Renal cortical epithelial cell (primary cell): Measurements from ENCODE around the gene MANSC4. TPM values are rescaled to one million over a fixed set of nuclear protein-coding genes. Genes with fewer than 3 reads are reported as not detected.

Source experiments
- DNase-seq: peaks from one replicate; pipeline ENCODE4 v3.0.0-alpha.2; 2011; ENCODE audit warnings: low read depth
- total RNA-seq: library from RNA; depleted of rRNA; stranded (reverse); fragments of >200 nt; gene quantifications from 2 replicates; pipeline ENCODE4 v1.2.3, GENCODE V29; 2014

MANSC4 gene
- total RNA-seq, 1 donor from 2014 or later: not detected

DNA sequence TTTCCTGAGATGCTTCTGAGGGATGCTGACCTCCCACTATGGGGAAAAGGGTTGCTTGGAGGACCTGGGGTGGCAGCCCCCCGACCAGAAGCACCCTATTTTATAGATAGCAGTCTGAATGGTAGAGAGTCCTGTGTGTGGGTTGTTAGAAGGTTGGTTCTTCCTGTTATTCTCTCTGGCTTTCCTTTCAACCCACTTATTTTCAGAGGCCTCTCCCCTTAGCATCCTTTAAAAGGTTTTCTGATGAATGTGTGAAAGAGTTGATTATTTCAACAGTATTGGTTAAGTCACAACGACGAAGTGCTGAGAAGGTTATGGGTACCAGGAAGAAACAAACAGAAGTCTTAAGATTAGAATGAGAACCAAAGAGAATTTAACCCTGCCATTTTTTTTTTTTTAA is 20.8 kb upstream of the MANSC4 start:
- DNase-seq: no peak

DNA sequence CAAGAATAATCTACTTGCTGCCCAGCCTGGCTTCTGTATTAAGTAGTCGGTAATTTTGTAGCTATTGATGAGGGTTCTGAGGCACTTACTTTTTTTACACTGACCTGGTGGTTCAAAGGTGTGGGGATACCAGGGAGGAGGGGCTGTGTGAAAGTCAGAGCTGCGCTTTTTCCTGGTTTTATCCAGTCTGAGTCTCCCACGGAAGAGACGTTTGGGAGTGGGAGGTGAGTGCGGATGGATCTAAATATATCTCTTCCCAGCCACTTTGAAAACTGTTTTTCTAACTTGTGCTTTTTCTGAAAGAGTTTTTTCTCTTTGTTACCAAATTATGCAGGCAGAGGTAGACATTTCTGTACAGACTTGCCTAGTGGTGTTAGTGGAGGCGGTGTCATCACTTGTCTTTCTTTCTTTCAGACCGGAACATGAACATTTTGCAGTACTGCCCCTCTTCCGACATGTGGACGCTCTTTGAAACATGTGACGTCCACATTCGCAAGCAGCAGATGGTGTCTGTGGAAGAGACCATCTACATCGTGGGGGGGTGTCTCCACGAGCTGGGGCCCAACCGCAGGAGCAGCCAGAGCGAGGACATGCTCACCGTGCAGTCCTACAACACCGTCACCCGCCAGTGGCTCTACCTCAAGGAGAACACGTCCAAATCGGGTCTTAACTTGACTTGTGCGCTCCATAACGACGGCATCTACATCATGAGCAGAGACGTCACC is 17.4 kb upstream of the MANSC4 start:
- DNase-seq: no peak

DNA sequence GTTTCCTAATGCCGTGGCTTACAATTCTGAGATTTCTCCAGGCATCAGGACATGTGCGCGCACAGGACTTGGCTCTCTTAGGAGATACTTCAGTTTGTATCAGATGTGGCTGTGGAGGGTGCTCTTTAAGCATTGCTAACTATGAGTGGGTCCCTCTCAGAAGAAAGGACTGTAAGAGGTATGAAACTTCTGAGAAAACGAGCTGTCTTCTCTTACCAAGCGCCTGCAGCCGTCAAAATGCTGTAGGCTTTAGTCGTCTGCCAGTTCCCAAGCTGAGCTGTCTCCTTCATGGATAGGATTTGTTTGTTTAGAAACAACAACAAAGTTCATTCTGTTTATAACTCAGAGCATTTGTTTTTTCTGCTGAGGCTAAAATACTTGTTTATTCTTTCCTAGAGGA is 16.1 kb upstream of the MANSC4 start:
- no peak for DNase-seq

DNA sequence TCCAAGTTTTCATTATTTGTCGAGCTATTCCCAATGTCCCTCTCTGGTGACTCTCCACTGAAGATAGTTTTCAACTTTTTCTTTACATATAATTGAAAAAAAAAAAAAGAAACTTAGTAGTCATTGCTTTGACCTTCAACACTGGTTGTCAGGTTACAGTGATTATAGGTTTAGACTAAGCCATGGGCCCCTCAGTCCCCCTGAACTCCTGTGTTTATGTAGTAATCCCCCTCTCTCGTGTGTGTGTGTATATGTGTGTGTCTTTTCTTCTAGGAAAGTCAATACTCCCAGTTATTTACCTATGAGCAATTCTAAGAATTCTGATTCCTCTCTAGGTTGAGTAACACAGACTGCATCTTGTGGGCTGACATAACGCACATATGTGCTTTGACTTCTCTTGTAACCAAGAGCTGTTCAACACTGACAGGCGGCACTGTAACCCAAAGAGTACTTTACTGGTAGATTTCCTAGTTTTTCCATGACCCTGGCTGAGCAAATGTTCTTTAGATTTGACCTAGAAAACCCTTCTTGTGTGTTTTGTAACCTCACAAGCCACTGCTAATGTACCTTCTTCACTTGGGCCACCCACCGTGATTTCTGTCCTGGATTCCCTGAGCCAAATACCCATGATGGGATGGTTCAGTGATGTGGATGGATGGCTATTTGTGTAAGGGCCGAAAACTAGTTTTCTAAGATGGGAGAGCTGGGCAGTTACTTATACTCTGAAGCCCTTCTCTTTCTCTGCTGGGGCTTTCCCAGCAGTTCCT is 15.0 kb upstream of the MANSC4 start:
- DNase-seq: no peak

DNA sequence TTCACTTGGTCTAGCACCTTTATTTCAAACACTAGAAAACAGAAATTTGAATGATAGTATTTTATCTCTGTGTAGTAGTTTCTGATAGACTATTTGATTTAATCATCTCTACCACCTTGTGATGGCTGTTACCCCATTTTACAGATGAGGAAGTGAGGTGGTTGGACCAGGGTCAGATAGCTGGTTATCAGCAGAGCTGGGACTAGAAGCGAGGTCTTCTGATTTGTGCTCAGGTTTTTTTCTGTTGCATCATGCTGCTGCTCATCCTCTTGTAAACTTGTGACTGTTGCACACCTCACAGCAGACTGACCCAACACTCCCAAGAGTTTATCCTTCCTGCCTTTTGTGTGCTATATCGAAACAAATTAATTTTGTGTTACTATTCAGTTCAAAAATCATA is 10.1 kb upstream of the MANSC4 start:
- DNase-seq: no peak

DNA sequence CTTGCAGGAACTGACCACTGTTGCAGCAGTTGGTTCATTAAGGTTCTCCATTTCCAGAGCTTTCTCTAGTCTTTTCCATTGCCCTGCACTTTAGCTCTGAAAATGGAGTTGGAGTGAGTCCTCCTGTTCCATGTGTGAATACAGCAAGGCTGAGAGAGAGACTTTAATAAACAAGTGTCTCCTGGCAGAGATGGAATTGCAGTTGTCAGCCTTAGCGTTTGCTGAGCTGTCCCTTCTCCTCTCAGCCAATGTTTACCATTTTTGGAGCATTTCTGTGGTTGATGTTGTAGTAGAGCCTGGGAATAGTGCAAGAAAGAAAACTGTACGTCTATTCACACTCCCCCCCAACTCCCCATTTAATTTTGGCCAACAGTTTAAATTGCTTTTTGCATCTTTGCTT is 7.5 kb upstream of the MANSC4 start:
- no peak for DNase-seq

DNA sequence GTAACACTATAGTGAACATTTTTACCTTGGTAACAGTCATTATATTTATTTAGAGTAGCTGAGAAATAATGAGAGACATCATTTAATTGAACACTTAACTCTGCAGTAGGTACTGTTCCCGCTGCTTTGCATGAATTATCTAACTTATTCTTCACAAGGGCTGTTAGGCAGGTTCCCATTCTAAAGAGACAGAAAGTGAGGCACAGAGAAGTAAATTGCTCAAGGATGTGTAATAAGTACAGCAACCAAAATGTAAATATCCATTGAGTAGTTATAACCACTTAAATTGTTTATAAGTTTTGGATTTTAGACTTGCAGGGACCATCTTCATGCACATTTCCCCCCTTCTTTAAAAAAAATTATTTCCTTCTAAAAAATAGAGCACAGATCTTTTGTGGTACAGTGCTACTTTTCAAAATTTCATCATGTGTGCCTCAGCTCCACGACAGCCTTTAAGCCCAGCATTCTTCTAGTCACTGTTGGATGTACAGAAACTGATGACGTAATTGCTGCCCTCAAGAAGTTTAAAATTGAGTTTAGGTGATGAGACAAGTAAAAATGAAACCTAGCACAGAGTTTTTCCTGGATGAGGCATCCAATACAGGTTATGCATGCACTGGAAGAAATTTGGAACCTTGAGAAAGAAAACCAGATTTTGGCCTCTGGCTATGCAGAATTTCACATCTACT is 6.0 kb upstream of the MANSC4 start:
- DNase-seq: no peak

DNA sequence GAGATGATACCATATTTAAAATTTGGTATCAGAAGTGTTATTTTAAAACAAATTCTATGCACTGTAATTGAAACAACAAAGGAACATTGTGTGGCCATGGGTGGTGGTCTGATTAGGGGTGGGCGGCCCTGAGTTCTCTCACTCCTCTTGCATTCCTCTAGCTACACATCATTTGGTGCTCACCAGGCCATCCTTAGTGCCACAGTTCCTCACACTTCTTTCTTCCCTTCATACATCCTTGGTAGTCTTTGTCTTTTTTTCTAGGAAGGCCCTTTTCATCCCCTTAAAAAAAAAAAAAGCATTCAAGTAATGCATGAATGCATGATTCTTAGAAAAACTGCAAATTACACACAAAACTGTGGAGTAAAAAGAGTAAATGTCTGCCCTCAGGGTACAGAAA is 2.4 kb upstream of the MANSC4 start:
- no peak for DNase-seq

DNA sequence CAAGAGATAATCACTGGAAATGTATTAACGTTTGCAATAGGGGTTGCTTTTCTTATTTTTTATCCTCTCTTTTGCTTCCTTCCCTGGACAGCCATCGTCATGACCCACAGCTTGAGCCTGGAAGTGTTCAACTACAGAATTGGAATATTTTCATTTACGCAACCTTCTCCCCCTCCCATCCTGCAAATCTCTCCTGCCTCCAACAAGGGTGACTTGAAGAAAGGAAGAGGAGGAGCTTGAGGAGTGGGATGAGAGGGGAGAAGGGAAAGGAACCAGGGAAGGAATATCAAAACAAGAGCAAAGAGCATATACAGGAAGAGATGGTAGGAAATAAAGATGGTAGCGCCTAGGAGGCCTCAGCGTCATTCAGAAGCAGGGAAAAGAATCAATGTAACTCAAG is 1.6 kb upstream of the MANSC4 start:
- DNase-seq: no peak

DNA sequence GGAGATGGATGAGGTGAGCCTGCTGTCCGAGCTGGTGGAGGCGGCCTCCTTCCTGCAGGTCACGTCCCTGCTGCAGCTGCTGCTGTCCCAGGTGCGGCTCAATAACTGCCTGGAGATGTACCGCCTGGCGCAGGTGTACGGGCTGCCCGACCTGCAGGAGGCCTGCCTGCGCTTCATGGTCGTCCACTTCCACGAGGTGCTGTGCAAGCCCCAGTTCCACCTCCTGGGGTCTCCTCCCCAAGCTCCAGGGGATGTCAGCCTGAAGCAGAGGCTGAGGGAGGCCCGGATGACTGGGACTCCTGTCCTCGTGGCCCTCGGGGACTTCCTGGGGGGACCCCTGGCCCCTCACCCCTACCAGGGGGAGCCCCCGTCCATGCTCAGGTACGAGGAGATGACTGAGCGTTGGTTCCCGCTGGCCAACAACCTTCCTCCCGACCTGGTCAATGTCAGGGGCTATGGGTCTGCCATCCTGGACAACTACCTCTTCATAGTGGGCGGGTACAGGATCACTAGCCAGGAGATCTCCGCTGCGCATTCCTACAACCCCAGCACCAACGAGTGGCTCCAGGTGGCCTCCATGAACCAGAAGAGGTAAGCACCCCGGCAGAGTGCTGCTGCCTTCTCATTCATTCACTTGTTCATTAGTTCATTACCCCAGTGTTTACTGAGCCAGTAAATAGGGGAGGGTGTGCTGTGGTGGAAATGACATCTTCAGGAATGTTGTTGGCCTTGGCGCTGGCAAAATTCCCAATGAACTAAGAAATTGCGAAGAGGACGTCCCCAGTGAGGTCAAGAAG is 774 bp upstream of the MANSC4 start:
- peak; percentile 71 for DNase-seq

DNA sequence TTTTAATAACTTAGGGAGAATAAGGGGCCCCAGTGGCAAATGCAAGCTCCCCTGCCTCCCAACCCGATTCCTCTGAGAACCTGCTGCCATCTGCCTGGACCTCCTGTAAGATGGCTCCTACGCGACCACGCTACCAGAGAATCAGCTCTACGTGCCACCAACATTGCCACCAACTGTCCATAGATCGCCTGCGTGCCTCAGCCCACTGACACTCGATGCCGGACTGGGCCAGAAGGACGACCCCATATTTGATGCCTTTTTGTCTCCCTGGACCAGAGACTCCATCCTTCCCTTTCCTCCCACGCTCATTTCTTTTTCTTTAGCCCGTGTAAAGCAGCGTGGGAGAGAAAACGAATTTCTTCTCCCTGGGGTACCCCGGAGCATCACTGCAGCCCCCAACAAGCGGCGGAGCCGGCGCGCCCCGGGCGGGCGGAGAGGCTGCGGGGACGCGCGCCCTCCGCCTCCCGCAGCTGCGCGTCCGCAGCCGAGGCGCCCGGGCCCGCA is 568 bp downstream of the MANSC4 start:
- DNase-seq: no peak

DNA sequence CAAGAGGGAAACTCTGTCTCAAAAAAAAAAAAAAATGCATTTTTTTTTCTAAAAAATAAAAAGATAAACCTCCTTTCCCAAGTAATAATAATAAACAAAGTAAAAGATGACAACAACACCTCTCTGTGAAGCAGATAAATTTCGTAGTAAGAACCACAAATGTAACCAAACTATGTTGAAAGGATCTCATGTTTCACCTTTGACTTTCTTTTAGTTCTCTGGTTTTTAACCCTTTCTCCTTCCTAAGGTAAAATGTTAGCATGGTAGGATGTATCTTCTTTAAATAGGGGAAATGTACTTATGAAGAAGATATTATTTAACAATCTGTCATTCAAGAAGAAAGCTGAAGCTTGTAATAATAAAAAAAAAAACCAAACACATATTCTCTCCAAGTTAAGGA is 1.8 kb downstream of the MANSC4 start:
- no peak for DNase-seq

DNA sequence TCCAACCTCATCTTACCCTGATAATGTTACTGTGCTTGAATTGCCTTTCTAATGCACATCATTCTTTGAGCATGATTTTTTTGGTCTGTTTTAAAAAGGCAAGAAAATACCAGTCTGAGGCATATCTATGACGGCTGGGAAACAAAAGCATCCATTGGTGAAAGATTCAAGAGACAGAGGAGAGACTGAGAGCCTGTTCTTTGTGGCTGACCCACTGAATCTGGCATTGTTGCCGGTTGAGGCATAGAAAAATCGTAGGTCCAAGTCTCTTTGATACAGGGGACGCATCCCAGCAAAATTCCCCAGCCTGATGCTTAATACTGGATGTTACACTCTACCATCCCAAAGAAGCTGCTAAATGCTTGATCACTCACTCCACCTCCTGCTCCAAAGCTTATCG is 2.9 kb downstream of the MANSC4 start:
- DNase-seq: no peak

DNA sequence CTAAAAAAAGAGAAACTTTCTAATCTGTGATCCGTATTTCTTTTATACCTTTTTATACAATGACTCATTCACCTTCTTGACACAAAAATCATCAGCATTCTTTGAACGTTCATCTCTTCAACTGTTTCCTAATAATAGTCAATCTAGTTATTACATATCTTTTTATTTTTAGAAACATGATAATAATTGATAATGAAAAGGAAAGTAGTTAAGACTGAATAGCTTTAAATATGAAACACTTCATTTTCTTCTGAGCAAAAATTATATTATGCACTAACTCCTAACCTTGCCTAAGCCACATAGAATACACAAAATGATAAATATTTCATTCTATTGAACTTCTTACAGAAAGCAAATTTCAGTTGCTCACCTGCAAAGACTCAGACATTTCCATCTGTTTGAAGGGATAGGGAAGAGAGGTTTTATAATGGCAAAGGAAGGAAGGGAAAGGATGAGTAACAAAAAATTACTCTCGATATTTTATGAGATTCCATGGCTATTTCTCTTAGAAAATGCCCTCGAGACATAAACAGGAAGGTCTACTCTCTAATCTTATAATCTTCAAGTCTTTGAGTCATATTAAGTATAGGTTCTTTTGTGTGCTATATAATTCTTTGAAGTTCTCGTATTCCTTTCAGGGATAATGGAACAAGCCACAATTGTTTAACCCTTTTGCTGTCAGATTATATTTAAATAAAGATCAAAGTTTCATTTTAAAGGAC is 7.5 kb downstream of the MANSC4 start:
- no peak for DNase-seq

DNA sequence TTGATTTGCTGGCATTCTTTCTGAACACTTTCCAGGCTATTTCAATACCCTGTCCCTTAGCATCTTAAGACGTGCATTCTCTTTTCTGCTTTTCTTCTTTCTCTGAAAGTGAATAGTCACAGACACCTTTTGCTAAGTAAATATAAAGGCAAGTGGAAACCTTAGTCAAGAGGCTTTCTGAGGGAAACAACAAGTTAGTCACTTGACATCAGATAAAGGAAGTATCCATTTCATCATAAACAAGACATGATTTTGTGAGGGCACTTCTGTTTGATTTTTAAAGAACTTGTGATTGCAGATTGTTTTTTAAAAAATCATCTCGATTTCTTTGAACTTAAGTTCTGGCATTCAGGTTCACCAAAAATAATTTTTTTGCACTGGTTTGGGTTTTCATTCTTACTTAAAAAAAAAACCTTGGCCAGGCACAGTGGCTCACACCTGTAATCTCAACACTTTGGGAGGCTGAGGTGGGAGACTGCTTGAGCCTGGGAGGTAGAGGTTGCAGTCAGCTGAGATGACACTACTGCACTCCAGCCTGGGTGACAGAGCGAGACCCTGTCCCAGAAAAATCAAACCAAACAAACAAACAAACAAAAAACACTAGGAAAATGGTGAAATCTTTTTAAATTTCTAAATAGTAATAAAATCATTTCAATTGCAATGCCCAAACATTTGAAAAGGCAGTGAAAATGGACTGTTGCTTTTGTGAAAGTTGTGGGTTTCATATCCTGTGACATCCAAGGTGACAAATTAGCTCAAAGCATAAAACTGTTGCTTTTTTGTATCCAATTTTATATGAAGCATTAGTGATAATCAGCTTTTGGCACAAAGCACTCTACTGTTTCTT is 8.3 kb downstream of the MANSC4 start:
- DNase-seq: no peak

DNA sequence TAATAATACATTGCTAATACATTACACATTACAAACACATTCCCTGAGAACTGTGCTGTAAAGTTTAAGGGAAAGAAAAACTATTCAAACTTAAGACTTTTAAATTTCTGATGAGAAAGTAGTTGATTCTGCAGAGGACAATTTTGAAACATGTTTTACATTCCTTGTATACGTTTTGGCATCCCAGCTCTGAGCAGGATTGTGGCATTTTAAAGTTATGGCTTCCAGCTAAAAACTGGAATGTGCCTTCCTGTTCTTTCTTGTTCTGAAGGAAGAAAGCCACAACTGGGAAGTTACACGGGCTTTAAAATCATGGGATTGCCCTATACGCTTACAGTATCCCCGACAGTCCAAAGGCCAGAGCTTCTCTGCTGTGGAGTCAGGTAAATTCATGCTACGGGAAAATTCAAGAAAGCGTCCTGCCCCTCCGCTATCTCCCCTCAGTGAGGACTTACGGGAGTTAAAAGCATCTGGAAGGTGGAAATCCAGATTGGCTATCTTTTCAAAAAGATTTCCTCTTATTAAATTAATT is 10.8 kb downstream of the MANSC4 start:
- DNase-seq: peak; percentile 22

DNA sequence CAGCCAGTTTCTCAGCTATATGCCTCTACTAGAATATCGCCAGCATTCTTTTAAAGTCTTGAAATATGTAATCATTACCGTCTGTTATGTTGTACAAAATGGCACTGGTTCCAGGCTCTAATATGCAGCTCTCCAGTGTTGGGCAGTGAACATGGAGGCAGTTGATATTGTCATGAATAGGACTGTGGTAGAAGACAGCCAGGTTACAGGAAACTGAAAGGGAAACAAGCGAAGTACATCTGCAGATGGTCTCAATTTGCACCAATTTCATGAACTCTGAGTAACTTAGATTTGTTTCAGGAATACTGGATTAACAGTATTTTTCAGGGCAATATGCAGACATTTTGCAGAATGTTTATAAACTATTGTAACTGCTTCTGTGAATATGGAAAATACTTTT is 13.4 kb downstream of the MANSC4 start:
- no peak for DNase-seq

DNA sequence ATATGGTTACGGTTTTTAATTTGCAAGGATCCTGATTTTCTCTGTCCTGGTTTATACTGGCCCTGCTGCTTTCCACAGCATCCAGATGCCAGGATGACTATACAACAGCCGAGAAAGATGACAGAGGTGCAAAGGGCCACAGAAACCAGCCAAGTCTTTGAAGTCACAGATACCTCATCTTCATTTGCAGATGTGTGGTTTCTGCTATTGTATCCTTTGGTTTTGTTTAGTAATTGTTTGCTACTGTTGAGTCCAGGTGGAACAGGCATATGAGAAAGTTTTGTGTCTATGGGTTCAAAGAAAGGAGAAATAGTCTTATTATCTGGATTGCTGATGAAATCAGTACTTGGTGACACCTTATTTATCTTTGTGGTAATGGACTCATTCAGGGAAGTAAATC is 17.3 kb downstream of the MANSC4 start:
- DNase-seq: no peak

DNA sequence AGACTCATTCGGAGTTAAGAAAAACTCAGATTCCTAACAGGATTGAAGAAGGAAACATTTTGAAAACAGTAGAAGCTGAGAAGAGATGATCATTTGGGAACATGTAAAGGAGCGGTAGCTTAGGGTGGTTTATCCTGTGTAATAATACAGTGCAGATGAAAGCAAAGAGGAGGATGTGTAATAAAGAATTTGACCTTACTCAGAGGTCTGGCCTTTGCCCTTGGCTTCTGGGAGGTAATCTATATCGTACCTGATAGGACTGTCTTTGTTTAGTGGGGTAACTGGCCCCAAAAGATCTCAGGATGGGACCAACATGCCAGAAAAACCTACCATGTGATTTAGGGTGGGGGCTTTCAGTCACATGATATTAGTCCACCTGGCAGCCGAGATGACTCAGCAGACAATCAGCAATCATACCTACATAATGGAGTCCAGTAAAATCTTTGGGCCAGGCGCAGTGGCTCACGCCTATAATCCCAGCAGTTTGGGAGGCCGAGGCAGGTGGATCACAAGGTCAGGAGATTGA is 23.3 kb downstream of the MANSC4 start:
- DNase-seq: no peak

DNA sequence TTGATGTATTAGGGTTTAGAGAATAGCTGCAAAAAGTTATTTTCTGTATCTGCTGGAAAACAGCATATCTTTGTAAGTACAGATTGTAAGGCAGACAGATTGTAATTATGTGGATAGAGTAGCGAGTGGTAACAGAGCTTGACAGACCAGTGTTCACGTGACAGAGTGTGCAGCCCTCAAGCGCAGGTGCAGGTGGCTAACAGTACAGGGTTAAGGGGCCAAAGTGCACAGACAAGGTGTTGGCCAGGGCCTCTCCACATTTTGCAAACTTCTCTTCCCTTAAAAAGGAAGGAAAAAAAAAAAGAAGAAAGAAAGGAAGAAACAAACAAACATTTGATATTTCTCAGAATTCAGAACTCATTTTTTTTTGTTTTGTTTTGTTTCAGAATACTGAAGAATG is 25.2 kb downstream of the MANSC4 start:
- DNase-seq: no peak
